MM.1S (cell line): ENCODE measurements around the gene AK9.

Source experiments
- DNase-seq: peaks from one replicate; pipeline ENCODE4 v3.0.0-alpha.2; 2015
- H2AFZ ChIP-seq: fragments of 300-600 bp; sonication (generic); 2 replicates; pipeline ENCODE4 v1.6.0; 2016; ENCODE audit warnings: antibody characterized with exemption, low read length
- H3F3A ChIP-seq: fragments of 300-600 bp; sonication (generic); 2 replicates; pipeline ENCODE4 v1.6.1; 2016; ENCODE audit warnings: mild to moderate bottlenecking, antibody characterized with exemption, low read length, moderate library complexity, mixed read lengths; ENCODE audit not compliant: insufficient read depth
- H3K27ac ChIP-seq: fragments of 300-600 bp; sonication (generic); 2 replicates; pipeline ENCODE4 v1.5.1; 2016; ENCODE audit warnings: mild to moderate bottlenecking, low read length
- H3K27me3 ChIP-seq: fragments of 300-600 bp; sonication (generic); replicated peaks from 2 replicates; pipeline ENCODE4 v1.6.0; 2016; ENCODE audit warnings: low read length; ENCODE audit not compliant: insufficient read depth
- H3K36me3 ChIP-seq: fragments of 300-600 bp; sonication (generic); replicated peaks from 2 replicates; pipeline ENCODE4 v1.6.1; 2016; ENCODE audit warnings: mild to moderate bottlenecking, low read length, mixed read lengths; ENCODE audit not compliant: insufficient read depth
- H3K4me1 ChIP-seq: fragments of 300-600 bp; sonication (generic); 2 replicates; pipeline ENCODE4 v1.6.1; 2016; ENCODE audit warnings: low read length, mixed read lengths
- H3K4me2 ChIP-seq: fragments of 300-600 bp; sonication (generic); 2 replicates; pipeline ENCODE4 v1.6.0; 2016; ENCODE audit warnings: low read depth, low read length
- H3K4me3 ChIP-seq: fragments of 300-600 bp; sonication (generic); 2 replicates; pipeline ENCODE4 v1.5.1; 2016; ENCODE audit warnings: low read length, mixed read lengths
- H3K79me2 ChIP-seq: fragments of 300-600 bp; sonication (generic); 2 replicates; pipeline ENCODE4 v1.6.1; 2016; ENCODE audit warnings: mixed run types, low read length, mixed read lengths
- H3K9ac ChIP-seq: fragments of 300-600 bp; sonication (generic); 2 replicates; pipeline ENCODE4 v1.6.1; 2016; ENCODE audit warnings: low read length, mixed read lengths
- H3K9me2 ChIP-seq: fragments of 300-600 bp; sonication (generic); replicated peaks from 2 replicates; pipeline ENCODE4 v1.6.1; 2016; ENCODE audit warnings: mild to moderate bottlenecking, low read length, mixed read lengths; ENCODE audit not compliant: insufficient read depth
- H3K9me3 ChIP-seq: fragments of 300-600 bp; sonication (generic); replicated peaks from 2 replicates; pipeline ENCODE4 v1.6.1; 2016; ENCODE audit warnings: mild to moderate bottlenecking, low read length, mixed read lengths; ENCODE audit not compliant: insufficient read depth
- H4K20me1 ChIP-seq: fragments of 300-600 bp; sonication (generic); 2 replicates; pipeline ENCODE4 v1.6.1; 2016; ENCODE audit warnings: mild to moderate bottlenecking, low read length, moderate library complexity, mixed read lengths; ENCODE audit not compliant: insufficient read depth
- EZH2 ChIP-seq: fragments of 300-600 bp; sonication (generic); optimal IDR thresholded peaks from 2 replicates; pipeline ENCODE3; 2017; ENCODE audit warnings: low read depth, mild to moderate bottlenecking, antibody characterized with exemption, low read length, mixed read lengths
- EZH2phosphoT487 ChIP-seq: fragments of 300-600 bp; sonication (generic); IDR thresholded peaks from 2 replicates; pipeline ENCODE4 v1.6.1; 2018; ENCODE audit warnings: antibody characterized with exemption, low read length
- TF ChIP-seq, protein P1 (sequence below): fragments of 300-600 bp; sonication (generic); IDR thresholded peaks from 2 replicates; pipeline ENCODE4 v1.5.1; 2016; ENCODE audit warnings: antibody characterized with exemption, low read length, mixed read lengths

The AK9 gene

DNA sequence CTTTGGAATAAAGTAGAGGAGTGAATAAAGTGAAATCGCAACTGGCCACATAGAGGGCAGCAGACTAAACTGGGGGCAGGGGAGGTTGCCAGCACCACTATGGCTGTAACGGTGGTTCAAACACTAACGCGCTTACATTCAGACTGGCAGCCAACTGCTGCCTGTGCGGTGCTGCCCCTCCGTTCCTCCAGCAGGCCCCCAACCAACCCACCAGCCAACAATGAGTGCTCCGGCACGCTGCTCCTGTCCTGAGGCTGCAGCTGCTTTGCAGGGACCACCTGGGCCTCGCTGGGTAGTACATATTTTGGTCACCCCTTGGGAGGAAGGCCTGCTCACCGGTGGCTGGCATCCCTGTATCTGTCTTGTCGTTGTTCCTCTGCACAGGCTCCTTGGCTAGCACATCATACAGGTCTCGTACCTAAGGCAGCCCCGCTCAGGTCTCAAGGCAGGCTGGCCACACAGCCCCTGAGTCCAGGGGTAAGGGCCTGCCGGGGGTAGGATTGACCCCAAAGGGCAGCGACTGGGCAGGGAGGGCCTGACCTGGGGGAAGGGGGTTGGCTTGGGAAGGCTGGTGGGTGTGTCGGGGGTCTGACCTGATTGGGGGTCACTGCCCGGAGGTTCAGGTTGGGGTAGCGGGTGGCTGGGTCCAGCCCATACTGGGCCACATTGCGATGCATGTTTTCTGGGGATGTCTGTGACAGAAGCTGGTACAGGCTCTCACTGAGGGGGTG lies 241.8 kb downstream of the AK9 start:
- Histone ChIP-seq H3K36me3 (no peaks in the 10 kb centered on the region; the same call in 1 of the 2 replicates), H3K4me2 (no peak overlapping the region), H3K9me2 (no peaks in the 10 kb centered on the region), H3K4me1 (peaks cover 9% of the 10 kb centered on the region), H3K9ac (no peak overlapping the region), H2AFZ (no peak overlapping the region), H4K20me1 (no peaks in the 10 kb centered on the region), H3K27me3 (no peaks in the 10 kb centered on the region), H3F3A (no peaks in the 10 kb centered on the region), H3K4me3 (no peak overlapping the region), H3K9me3 (no peaks in the 10 kb centered on the region), H3K79me2 (peaks cover 11% of the 10 kb centered on the region), H3K27ac (no peak overlapping the region)
- no peak for DNase-seq
- TF ChIP-seq EZH2 = no peak

DNA sequence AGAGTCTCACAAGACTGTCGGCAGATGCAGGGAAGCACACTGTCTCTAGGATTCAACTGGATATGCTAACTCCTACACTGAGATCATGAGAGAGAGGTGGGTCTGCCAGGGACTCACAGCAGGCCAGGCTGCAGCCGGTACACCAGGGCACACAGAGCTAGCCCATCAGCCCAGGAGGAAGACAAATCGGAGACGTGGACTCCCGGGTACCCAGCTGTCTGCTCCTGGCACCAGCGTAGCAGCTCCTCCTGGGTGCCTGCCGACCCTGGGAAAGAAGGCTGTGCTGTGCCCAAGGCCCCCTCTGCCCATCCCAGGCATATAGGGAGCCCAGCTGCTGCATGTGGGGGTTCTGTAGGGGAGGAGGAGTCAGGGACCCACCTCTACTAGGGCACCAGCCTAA lies 242.4 kb downstream of the AK9 start:
- Histone ChIP-seq H3K9me3 (no peaks in the 10 kb centered on the region), H3K4me3 (no peak overlapping the region), H2AFZ (no peak overlapping the region), H3K27me3 (no peaks in the 10 kb centered on the region), H3K4me1 (0 out of 2 replicates have a peak, but pooled peaks cover 3% of the 10 kb centered on the region), H4K20me1 (no peaks in the 10 kb centered on the region), H3F3A (no peaks in the 10 kb centered on the region), H3K27ac (no peak overlapping the region), H3K36me3 (no peaks in the 10 kb centered on the region; the same call in 1 of the 2 replicates), H3K4me2 (no peak overlapping the region), H3K9me2 (no peaks in the 10 kb centered on the region), H3K9ac (no peak overlapping the region), H3K79me2 (peaks cover 5% of the 10 kb centered on the region)
- no peak for DNase-seq
- no peak for TF ChIP-seq EZH2phosphoT487
- TF ChIP-seq, protein P1, sequence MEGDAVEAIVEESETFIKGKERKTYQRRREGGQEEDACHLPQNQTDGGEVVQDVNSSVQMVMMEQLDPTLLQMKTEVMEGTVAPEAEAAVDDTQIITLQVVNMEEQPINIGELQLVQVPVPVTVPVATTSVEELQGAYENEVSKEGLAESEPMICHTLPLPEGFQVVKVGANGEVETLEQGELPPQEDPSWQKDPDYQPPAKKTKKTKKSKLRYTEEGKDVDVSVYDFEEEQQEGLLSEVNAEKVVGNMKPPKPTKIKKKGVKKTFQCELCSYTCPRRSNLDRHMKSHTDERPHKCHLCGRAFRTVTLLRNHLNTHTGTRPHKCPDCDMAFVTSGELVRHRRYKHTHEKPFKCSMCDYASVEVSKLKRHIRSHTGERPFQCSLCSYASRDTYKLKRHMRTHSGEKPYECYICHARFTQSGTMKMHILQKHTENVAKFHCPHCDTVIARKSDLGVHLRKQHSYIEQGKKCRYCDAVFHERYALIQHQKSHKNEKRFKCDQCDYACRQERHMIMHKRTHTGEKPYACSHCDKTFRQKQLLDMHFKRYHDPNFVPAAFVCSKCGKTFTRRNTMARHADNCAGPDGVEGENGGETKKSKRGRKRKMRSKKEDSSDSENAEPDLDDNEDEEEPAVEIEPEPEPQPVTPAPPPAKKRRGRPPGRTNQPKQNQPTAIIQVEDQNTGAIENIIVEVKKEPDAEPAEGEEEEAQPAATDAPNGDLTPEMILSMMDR = no peak
- no peak for TF ChIP-seq EZH2

GRCh38 chr6:109447878-109448555 lies 243.0 kb downstream of the AK9 start:
- Histone ChIP-seq H2AFZ (no peak overlapping the region), H4K20me1 (no peaks in the 10 kb centered on the region), H3K4me1 (no peaks in the 10 kb centered on the region), H3K9me2 (no peaks in the 10 kb centered on the region), H3F3A (no peaks in the 10 kb centered on the region), H3K27ac (no peak overlapping the region), H3K36me3 (no peaks in the 10 kb centered on the region; the same call in 1 of the 2 replicates), H3K4me2 (no peak overlapping the region), H3K4me3 (no peak overlapping the region), H3K9ac (no peak overlapping the region), H3K79me2 (0 out of 2 replicates have a peak, but pooled peaks cover under 1% of the 10 kb centered on the region), H3K9me3 (no peaks in the 10 kb centered on the region), H3K27me3 (no peaks in the 10 kb centered on the region)
- no peak for DNase-seq
- TF ChIP-seq EZH2phosphoT487 = no peak
- TF ChIP-seq EZH2 = no peak
- TF ChIP-seq, protein P1 = no peak
